HG03139 (cell line): Measurements from ENCODE around the gene GPR137B.
"Not testable (repeated sequence)": the region's sequence is repeated elsewhere in the genome, so short reads cannot be mapped to it uniquely, and the experiment has no call there.

Experiments
- ATAC-seq: cut with Tn5 transposase; IDR thresholded peaks from one replicate; pipeline ENCODE4 v1.9.1; 2021; ENCODE audit not compliant: unreplicated experiment

The GPR137B gene, protein sequence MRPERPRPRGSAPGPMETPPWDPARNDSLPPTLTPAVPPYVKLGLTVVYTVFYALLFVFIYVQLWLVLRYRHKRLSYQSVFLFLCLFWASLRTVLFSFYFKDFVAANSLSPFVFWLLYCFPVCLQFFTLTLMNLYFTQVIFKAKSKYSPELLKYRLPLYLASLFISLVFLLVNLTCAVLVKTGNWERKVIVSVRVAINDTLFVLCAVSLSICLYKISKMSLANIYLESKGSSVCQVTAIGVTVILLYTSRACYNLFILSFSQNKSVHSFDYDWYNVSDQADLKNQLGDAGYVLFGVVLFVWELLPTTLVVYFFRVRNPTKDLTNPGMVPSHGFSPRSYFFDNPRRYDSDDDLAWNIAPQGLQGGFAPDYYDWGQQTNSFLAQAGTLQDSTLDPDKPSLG

DNA sequence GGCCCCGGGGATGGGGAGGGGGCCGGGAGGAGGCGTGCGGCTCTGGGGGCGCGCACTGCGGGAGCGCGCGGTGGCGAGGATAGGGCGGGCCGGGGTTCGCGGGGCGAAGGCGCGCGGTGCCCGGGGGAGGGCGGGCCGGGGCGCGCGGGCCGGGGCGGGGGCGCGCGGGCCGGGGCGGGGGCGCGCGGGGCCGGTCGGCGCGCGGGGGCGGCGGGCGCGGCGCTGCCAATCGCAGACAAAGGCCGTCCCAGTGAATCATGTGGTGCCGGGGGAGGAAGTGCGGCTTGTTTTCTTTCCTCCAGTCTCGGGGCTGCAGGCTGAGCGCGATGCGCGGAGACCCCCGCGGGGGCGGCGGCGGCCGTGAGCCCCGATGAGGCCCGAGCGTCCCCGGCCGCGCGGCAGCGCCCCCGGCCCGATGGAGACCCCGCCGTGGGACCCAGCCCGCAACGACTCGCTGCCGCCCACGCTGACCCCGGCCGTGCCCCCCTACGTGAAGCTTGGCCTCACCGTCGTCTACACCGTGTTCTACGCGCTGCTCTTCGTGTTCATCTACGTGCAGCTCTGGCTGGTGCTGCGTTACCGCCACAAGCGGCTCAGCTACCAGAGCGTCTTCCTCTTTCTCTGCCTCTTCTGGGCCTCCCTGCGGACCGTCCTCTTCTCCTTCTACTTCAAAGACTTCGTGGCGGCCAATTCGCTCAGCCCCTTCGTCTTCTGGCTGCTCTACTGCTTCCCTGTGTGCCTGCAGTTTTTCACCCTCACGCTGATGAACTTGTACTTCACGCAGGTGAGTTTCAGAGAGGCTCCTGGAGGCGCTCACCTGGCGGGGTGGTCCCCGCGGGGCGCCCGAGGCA, at the start of gene GPR137B:
GPR137B (plus strand) TSS at position 287 of the 851 bp plus-strand sequence; CDS start at position 371, 84 bp downstream.
- ATAC-seq = peak; percentile 46

DNA sequence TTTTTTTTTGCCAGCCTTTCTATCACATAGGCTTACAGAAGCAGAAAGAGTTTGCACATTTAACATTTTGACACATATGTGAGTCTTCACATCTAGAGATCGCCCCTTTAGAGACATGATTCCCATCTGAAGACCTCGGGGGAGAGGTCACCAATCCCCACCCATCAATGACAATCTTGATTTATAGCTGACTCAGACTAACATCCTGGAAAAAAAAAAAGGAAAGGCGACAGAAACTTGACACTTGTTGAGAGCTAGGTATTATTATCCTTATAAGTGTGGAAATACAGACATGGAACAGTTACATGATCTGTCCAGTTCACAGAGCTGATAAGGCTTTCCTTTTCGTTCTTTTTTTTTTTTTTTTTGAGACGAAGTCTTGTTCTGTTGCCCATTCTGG, 49.4 kb upstream of the GPR137B start:
- ATAC-seq = no peak

DNA sequence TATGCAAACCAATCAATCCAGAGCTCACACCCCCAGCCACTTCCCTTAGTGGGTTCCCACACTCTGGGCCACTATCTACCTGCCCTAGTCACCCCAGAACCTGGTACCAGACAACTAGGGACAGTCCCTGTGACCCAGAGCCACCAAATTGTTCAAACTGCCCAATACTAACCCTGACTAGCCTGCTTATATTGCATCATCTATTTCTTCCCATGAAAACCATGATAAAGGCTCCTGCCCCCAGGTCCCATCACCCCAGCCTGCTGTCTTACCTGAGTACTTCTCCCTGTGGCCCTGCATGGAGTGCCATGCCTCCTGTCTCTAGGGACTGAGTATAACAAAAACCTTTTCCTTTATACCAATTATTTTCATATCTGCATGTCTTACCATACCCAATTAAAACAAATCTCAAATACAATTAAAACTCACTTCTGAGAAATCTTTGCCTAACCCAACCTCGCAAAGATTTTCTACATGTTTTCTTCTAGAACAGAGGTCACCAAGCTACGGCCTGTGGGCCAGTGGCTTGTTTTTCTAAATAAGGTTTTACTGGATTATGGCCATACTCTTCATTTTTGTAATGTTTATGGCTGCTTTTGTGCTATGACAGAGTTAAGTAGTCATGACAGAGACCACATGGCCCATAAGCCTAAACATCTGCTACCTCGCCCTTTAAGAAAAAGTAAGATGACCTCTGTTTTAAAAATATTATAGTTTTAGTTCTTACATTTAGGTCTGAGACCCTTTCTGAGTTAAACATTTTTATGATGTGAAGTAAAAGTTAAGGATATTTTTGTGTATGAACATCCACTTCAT, 46.4 kb upstream of the GPR137B start:
- ATAC-seq = no peak

DNA sequence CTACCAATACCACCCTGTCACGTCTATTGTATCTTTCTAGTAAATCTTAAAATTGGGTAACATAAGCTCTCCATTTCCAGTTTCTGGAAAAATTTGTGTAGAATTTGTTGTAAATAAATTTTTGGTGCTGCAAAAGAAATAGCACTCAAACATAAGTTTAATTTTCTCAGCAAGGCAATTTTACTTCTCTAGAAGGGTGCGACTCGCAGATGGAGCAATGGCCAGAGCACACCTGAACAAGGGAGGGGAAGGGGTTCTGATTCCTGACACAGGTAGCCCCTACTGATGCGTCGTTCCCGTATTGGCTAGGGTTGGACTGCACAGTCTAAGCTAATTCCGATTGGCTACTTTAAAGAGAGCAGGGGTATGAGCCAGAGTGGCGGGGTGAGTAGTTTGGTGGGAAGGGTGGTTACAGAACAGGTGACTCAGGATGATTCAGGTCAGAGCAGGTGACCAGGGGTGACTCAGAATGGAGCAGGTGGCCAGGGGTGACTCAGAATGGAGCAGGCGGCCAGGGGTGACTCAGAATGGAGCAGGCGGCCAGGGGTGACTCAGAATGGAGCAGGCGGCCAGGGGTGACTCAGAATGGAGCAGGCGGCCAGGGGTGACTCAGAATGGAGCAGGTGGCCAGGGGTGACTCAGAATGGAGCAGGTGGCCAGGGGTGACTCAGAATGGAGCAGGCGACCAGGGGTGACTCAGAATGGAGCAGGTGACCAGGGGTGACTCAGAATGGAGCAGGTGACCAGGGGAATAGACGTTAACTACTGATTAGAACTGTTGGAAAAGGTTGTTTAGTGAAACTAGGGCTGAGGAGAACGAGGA, 45.5 kb upstream of the GPR137B start:
- ATAC-seq = not testable (repeated sequence)

DNA sequence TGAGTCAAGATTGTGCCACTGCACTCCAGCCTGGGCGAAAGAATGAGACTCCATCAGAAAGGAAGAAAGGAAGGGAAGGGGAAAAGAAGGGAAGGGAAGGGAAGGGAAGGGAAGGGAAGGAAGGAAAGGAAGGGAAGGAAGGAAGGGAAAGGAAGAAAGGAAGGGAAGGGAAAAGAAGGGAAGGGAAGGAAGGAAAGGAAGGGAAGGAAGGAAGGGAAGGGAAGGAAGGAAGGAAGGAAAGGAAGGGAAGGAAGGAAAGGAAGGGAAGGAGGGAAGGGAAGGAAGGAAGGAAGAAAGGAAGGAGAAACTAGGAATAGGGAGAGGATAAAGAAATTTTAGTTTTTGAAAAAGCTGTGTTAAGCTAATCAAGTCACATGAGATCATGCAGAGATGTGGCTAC, 44.1 kb upstream of the GPR137B start:
- ATAC-seq = no peak

DNA sequence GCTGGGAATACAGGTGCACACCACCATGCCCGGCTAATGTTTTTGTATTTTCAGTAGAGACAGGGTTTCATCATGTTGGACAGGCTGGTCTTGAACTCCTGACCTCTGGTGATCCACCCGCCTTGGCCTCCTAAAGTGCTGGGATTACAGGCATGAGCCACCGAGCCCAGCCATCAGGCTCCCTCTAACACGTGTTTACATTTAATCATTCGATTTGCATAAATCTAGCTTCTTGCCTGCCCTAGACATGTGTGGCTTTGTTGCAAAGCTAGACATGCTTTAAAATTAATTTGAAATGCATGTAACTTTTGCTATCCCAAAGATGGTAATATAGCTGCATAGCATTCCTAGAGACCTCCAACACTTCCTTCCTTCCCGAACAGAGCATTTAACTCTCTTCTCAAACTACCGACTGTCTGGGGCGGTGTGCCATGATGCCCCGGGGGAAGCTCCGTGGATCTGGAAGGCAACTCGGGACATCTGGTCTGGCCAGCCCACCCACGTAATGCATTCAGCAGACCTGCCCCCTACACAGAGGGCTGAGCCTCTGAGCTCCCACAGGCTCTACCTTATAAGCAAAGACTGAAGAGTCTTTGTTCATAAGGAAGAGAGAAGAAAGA, 42.9 kb upstream of the GPR137B start:
- no peak for ATAC-seq

DNA sequence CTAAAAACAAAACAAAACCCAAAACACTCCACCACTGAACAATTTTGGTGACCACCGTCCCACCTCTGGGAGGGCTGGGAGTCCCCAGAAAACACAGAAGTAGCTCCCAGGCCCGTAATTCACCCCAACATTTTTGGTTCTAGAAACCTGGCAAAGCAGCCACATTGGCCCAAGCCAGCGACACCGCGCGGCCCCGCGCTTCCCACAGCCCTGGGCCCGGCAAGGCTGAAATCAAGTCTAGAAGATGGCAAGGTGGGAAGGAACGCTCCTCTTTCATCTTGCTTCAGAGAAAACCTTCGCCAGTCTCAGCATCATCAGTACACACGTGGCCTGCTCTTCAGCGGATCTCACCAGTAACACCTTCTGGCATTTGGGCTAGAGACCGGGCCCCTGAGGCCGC, 41.5 kb upstream of the GPR137B start:
- ATAC-seq = no peak

DNA sequence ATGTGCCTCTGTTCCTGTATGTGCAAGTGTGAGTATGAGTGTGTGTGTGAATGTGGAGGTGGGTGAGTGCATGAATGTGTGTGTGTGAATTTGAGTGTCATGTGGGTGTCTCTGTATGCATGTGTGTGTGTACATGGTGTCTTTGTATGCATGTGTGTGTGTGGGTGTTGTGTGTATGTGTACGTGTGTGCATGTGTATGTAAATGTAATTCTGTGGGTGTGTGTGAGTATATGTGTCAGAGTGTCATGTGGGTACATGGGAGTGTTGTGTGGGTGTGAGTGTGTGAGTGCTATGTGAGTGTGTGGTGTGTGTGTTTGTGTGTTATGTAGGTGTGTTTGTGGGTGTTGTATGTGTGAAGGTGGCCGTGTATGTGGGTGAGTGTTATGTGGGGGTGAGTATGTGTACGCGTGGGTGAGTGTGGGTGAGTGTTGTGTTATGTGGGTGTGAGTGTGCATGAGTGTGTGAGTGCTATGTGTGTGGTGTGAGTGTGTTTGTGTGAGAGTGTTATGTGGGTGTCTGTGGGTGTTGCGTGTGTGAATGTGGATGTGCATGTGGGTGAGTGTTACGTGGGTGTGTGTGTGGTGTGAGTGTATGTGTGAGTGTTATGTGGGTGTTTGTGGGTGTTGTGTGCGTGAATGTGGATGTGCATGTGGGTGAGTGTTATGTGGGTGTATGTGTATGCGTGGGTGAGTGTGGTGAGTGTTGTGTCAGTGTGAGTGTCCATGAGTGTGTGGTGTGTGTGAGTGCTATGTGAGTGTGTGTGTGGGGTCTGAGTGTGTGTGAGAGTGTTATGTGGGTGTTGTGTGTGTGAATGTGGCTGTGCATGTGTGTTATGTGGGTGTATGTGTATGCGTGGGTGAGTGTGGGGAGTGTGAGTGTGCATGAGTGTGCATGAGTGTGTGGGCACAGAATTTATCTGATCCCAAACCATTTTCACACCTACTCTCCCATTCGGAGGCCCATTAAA, 40.8 kb upstream of the GPR137B start:
- no peak for ATAC-seq

DNA sequence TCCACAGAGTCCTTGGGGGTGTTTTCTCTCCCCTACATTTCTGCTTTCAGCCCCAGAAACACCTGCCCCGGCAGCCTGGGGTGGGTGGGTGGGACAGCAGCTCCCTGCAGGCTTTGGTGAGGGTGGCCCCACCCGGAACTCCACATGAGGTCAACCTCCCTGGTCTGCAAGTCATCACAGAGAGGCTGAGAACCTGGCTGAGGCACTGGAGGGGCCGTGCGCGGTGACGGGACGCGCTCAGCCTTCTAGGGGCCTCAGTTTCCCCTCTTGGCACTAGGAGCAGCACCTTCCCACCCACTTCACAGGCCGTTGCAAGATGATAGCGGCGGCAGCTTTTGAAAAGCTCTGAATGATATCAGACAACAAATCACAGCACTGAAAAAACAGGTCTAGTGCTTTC, 39.7 kb upstream of the GPR137B start:
- ATAC-seq = no peak

DNA sequence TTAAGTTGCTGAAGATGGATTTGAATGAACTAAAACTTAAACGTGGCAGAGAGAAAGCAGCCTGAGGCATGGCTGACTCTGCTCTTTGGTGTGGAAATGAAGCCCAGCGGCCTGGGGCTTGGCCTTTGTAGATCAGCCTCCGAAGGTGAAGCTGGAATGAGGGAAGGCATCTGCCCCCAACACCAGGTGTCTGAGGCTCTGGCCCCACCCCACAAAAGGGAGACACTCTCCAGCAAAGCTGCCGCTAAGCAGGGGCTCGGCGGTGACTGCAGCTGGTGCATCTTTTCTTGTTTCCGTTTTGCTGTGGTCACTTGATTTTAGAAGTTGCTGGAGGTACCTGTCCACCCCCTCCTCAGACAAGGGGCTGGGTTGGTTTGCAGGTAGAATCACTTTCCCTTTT, 39.3 kb upstream of the GPR137B start:
- ATAC-seq = no peak

DNA sequence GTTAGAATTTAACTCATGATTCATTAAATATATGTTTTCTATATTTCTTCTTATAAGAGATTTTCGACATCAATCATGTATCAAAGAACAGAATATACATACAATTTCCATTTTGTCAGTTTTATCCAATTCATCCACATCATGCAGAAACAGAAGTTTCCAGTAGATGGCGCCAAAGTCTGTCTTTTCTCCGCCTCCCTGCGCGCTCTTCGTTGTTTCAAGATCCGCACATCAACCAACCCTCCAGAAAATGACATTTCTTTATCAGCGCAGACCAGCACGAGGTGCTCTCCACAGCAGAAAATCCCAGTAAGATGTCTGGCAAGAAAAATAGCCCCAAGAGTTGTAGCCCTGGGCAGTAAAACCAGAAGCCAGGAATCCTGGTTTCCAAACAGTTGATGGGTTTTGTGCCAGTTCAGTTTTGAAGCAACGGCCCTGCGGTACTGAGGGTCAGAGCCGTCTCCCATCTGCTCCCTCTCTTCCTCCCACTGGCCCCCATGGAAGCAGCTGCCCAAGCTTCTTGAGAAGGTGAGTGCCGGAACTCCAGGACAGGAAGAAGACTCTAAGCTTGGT, 38.6 kb upstream of the GPR137B start:
- ATAC-seq = no peak

DNA sequence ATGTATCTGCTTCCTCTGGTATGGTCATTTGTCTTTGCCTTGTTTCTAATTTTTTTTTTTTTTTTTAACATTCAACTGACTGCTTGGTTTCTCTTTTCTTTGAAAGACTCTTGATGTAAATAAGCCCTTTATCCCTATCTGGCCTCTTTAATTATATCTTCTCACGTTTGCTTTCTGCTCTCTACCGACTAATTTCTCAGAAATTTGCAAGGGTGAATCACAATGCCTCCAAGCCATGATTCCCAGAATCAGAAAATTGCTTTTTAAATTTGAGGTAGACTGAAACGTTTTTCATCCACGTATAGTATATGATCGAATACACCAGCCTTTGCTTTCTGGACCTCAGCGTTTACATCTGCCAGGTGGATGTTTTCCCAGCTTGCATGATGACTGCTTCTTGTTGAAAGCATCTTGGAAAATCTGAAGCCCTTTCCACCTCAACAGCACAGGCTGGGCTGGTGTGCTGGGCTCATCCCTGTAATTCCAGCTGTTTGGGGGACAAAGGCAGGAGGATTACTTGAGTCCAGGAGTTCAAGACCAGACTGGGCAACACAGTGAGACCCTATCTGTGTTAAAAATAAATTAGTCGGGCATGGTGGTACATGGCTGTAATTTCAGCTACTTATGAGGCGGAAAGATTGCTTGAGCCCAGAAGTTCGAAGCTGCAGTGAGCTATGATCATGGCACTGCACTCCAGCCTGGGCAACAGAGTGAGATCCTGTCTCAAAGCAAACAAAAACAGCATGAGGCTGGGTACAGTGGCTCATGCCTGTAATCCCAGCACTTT, 35.0 kb upstream of the GPR137B start:
- ATAC-seq = no peak

DNA sequence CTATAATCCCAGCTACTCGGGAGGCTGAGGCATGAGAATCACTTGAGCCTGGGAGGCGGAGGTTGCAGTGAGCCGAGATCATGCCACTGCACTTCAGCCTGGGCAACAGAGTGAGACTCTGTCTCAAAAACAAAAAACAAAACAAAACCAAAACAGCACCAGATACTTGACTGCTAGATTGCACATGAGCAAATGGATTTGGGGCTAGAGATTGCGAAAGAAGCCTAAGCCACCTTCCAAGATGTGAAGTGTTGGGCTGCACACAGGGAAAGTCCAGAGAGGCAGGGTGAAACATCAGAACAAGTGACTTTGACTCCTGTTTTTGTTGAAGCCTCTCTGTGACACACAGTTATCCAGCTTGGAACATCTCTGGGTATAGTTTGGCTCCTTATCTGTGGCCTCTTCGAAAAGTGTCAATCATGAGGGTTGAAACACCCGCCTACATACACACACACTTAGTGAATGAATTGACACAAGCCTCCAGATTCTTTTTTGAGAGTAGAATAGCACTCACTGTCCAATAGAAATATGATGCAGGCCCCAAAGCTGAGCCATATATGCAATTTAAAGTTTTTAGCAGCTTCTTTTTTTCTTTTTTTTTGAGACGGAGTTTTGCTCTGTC, 34.2 kb upstream of the GPR137B start:
- no peak for ATAC-seq

DNA sequence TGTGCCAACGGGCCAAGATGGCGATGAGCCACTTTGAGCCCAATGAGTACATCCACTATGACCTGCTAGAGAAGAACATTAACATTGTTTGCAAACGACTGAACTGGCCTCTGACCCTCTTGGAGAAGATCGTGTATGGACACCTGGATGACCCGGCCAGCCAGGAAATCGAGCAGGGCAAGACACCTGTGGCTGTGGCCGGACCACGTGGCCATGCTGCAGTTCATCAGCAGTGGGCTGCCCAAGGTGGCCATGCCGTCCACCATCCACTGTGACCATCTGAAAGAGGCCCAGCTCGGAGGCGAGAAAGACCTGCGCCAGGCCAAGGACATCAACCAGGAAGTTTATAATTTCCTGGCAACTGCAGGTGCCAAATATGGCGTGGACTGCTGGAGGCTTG, 32.2 kb upstream of the GPR137B start:
- ATAC-seq = no peak

DNA sequence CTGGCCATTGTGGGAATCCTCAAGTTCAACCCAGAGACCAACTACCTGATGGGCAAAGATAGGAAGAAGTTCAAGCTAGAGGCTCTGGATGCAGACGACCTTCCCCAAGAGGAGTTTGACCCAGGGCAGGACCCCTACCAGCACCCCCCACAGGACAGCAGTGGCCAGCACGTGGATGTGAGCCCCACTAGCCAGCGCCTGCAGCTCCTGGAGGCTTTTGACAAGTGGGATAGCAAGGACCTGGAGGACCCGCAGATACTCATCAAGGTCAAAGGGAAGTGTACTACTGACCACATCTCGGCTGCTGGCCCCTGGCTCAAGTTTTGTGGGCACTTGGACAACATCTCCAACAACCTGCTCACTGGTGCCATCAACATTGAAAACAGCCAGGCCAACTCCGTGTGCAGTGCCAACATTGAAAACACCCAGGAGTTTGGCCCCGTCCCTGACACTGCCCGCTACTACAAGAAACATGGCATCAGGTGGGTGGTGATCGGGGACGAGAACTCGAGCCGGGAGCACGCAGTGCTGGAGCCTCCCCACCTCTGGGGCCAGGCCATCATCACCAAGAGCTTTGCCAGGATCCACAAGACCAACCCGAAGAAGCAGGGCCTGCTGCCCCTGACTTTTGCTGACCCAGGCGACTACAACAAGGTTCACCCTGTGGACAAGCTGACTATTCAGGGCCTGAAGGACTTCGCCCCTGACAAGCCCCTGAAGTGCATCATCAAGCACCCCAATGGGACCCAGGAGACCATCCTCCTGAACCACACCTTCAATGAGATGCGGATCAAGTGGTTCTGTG, 30.6 kb upstream of the GPR137B start:
- ATAC-seq = no peak

DNA sequence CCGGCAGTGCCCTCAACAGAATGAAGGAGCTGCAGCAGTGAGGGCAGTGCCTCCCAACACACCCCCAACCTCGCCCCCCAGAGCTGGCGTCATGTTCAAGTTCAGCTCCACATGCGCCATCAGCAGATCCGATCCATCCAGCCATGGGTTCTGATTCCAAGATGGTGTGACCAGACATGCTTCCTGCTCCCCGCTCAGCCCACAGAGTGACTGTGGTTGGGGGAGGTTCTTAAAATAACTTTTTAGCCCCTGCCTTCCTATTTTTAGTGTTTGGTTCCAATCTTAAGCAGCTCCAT, 30.1 kb upstream of the GPR137B start:
- ATAC-seq = no peak
